Activated CD4-positive, alpha-beta T cell treated with anti-CD3 and anti-CD28 coated beads, Interleukin-2, Interleukin-6, amounts not matched to agents 100 ng/mL and 50 ng/mL, durations not matched to agents 16 hours and 8 hours (primary cell): ENCODE data around the gene CCDC152.
A peak's percentile ranks its signal among the peaks of the same experiment; 100 is the strongest.
"Not testable (repeated sequence)": the region's sequence is repeated elsewhere in the genome, so short reads cannot be mapped to it uniquely, and the experiment has no call there.

Experiments used
- DNase-seq: peaks from one replicate; pipeline ENCODE4 v3.0.0-alpha.2; 2020

Gene CCDC152

GRCh38 chr5:42756606-42757601, at the start of gene CCDC152:
Gene CCDC152 (plus strand): TSS chr5:42756818. CDS start chr5:42759122, 2,304 bp downstream.
- DNase-seq: peak; percentile 69

DNA sequence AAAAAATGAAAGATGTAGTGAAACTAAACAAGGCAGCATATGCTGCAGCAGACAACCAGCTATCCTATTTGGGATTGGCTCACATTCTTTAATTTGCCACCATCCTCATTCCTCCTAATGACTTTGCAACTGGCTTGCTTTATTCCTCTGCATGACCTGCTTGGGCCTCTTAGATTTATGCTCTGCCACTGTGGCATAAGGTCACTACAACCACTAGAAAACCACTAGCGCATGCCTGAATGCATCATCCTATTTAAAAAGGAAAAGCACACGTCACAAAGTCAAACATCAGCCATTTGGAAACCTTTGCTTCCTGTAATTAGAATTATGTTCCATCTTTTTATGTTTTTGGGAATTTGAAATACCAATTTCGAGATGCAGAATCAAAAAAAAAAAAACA, 40.8 kb upstream of the CCDC152 start:
- DNase-seq: no peak

- peak; percentile 70 for DNase-seq
These were observed 38.0 kb upstream of the CCDC152 start for GRCh38 chr5:42718591-42718990.

- DNase-seq: no peak
These were observed 37.6 kb upstream of the CCDC152 start for GRCh38 chr5:42719034-42719433.

DNA sequence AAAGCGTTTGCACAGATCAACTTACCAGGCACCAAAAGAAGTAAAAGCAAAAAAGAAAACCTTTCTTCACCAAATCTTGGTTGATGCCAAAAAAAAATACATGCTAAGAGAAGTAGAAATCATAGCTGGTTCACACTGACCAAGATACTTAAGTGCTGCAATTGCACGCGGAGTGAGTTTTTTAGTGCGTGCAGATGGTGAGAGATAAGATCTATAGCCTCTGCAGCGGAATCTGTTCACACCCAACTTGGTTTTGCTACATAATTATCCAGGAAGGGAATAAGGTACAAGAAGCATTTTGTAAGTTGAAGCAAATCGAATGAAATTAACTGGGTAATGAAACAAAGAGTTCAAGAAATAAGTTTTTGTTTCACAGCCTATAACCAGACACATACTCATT, 36.4 kb upstream of the CCDC152 start:
- peak; percentile 32 for DNase-seq

GRCh38 chr5:42721484-42721883, 35.1 kb upstream of the CCDC152 start:
- no peak for DNase-seq

DNA sequence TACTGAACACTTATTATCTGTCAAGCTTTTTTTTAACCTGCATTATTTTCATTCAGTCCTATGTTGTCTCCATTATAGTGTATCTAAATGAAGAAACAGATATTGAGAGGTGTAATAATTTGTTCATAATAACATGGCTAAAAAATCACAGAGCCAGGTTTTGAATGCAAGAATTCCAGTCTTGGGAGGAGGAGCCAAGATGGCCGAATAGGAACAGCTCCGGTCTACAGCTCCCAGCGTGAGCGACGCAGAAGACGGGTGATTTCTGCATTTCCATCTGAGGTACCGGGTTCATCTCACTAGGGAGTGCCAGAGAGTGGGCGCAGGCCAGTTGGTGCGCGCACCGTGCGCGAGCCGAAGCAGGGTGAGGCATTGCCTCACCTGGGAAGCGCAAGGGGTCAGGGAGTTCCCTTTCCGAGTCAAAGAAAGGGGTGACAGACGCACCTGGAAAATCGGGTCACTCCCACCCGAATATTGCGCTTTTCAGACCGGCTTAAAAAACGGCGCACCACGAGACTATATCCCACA, 22.0 kb upstream of the CCDC152 start:
- DNase-seq: not testable (repeated sequence)

DNA sequence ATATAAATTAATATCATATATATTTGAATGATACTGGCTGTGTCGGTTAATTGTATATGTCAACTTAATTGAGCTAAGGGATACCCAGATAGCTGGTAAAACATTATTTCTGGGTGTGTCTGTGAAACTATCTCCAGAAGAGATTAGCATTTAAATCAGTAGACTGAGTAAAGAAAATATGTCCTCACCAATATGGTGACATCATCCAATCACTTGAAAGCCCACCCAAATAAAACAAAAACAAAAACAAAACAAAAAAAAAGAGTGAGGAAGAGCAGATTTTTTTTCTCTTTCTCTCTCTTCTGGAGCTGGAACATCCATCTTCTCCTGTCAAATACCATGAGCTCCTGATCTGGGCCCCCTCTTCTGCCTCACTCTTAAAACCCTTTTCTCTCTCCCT, 15.7 kb upstream of the CCDC152 start:
- DNase-seq: no peak

GRCh38 chr5:42745426-42745825, 11.2 kb upstream of the CCDC152 start:
- DNase-seq: peak; percentile 11

GRCh38 chr5:42745856-42746255, 10.8 kb upstream of the CCDC152 start:
- no peak for DNase-seq

DNA sequence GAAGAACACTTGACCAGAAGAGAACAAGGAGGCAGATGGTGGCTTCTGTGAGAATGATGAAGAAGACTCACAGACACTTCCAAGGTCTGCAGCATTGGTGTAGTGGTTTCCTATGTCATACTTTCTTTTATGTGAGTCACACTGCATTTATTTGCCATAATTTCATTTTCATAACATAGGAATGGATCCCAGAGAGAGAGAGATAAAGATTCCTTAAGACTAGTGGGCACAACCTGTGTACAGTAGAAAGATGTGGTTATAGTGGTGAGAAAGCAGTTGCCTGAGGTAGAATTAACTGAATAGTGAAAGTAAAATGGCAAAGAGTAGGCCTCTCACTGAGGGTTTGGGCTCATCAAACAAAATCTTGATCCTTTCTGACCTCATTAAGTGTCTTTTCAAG, 7.6 kb upstream of the CCDC152 start:
- DNase-seq: no peak

GRCh38 chr5:42750507-42750906, 6.1 kb upstream of the CCDC152 start:
- no peak for DNase-seq

DNA sequence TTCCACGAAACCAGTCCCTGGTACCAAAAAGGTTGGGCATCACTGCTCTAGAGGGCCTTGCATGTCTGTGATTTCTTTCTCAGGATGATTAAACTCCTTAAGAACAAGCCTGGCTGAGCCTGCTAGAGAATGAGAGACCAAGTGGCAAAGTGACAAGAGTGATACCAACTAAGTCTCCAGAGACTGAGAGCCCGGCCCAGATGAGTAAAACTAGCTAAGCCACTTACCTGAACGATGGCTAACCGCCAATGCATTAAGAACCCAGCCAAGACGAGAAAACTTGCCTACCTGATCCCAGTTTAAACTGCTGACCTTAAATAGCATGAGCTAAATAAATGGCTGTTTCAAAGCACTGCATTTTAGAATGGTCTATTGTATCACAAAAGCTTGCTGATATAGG, 5.6 kb upstream of the CCDC152 start:
- DNase-seq: no peak

GRCh38 chr5:42753099-42753498, 3.5 kb upstream of the CCDC152 start:
- no peak for DNase-seq

DNA sequence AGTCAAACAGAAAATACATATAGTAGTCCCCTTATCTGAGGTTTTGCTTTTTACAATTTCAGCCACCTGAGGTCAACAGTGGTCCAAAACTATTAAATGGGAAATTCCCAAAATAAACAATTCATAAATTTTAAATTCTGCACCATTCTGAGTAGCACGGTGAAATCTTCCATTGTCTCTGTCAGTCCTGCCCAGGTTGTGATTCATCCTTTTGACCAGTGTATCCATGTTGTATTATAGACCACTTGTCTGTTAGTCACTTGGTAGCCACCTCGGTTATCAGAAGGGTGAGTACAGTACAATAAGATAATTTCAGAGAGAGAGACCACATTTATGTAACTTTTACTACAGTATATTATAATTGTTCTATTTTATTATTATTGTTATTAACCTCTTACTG, 2.8 kb downstream of the CCDC152 start:
- no peak for DNase-seq

DNA sequence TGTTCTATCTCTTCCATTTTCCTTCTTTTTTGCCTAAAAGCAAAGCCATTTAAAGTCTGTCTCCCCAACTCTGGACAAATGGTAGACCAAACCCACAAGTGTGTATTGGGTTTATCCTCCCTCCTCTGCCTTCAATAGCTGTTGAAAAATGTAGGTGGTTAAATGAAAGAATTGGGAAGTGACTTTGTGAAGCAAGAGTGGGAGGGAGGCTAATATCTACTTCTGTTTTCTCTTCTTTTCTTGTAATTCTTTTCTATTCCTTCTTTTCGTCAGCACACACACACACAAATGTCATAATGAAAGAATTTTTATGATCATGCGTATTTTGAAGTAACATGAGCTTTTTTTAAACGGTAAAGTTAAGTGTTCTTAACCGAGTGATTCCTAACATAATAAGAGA, 3.8 kb downstream of the CCDC152 start:
- no peak for DNase-seq

DNA sequence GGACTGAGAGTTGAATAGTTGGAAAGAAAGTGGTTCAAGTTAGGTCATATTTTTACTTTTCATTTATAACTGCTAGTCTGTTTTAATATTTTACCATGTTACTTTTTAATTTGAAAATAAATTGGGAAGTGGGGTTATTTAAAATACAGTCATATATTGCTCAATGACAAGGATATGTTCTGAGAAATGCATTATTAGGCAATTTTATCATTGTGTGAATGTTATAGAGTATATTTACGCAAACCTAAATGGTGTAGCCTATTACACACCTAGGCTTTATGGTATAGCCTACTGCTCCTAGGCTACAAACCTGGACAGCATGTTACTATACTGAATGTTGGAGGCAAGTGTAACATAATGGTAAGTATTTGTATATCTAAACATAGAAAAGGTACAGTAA, 5.2 kb downstream of the CCDC152 start:
- no peak for DNase-seq

DNA sequence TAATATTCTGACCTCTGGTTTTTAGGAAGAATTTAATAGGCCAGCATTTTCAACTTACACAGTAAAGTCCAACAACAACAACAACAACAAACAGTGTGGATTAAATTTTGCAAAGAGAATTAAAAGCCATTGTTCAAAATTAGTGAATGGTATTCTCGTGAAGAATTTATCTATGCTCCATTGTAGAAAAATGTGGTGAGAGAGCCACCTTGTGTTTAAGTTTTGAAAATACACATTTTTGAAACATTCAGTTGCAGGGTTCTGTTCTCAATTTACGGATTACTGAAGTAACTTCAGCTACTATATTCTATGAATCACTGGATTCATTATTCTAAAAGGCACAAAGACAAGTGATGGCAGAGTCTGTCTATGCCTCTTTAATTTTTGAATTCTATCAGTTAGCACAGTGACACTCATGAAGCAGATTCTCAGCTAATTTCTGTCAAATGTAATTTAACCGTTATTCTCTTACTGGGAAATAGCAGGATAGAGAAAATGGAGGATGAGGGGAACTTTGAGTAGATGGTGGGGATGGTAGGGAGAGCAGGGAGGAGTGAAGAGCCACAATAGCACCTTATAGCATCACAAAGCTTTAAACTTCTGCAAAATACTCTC, 11.0 kb downstream of the CCDC152 start:
- peak; percentile 36 for DNase-seq

- no peak for DNase-seq
These were observed 11.5 kb downstream of the CCDC152 start for GRCh38 chr5:42768106-42768504.

DNA sequence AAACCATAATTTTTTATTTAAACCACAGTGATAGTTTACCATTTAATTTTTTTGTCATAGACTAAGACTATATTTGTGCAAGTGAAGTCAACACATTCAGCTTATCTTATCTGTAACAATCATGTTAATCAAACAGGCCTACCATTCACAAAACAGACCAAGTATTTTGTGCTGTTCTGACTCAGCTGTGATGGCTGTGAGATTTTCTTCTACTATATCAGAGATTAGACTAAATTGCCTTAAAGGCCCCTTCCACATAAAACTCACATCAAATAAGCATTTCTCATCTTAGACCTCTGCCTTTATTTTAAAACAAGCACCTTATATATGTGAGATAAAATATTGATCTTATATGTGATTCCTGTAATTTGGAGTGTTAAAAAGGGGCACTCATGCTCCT, 13.4 kb downstream of the CCDC152 start:
- DNase-seq: no peak

DNA sequence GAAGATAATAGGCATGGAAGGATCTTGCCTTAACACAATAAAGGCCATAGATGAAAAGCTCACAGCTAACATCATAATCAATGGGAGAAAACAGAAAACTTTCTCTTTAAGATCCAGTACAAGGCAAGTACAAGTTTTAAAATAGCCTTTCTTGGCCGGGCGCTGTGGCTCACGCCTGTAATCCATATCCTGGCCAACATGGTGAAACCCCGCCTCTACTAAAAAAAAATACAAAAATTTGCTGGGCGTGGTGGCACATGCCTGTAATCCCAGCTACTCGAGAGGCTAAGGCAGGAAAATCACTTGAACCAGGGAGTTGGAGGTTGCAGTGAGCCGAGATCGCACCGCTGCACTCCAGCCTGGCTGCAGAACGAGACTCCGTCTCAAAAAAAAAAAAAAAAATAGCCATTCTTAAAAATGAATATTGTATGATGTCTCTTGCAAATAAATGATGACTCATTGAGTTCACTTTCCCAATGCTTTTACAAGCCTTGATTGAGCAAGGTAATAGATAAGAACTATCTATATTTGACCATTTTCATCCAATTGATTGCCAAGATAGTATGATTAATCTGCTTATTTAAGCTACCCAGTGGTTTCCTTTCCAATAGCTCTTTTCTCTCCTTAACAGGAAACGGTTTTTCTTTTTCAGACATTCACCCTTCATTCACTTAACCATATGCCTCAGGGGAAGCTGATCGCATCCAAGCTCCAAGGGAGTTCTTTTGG, 15.8 kb downstream of the CCDC152 start:
- no peak for DNase-seq

DNA sequence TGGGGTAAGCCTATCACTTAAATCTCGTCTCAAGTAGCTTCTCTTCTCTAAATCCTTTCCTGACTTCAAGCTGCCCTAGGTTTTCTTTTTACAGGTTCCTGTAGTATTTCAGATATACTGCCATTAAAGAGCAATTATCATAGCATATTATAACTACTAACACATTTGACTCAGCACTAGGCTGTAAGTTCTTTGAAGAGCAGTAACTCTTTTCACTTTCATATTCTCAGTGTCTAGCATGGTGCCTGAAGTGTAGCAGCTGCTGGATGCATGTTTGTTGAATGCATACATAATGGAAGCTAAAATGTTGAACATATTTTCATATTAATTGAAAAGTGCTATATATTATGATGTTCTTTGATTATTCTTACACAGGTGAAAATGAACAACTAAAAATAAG, 22.5 kb downstream of the CCDC152 start:
- DNase-seq: no peak

DNA sequence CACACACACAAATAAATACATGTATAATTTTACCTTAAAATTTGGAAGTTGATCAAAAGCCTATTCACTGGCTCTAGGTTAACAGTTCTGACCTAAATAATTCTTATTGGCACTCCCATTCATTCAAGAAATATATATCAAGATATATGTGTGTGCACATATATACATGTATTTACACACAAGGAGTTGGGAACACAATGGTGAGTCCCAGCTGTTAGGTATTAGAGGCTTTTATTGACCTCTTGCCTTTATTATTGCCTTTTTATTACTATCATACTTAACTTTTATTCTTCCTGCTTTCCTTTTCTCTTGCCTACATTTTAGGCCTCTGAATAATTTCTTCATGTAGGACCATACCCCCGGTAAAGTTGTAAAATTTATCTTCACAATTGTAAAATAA, 25.0 kb downstream of the CCDC152 start:
- no peak for DNase-seq
